Fibroblast of peridontal ligament (primary cell): ENCODE data around the gene U2AF1L4.

ENCODE experiments used
- DNase-seq: peaks from one replicate; pipeline ENCODE4 v3.0.0-alpha.2; 2010; ENCODE audit errors: extremely low read depth

U2AF1L4 gene

DNA sequence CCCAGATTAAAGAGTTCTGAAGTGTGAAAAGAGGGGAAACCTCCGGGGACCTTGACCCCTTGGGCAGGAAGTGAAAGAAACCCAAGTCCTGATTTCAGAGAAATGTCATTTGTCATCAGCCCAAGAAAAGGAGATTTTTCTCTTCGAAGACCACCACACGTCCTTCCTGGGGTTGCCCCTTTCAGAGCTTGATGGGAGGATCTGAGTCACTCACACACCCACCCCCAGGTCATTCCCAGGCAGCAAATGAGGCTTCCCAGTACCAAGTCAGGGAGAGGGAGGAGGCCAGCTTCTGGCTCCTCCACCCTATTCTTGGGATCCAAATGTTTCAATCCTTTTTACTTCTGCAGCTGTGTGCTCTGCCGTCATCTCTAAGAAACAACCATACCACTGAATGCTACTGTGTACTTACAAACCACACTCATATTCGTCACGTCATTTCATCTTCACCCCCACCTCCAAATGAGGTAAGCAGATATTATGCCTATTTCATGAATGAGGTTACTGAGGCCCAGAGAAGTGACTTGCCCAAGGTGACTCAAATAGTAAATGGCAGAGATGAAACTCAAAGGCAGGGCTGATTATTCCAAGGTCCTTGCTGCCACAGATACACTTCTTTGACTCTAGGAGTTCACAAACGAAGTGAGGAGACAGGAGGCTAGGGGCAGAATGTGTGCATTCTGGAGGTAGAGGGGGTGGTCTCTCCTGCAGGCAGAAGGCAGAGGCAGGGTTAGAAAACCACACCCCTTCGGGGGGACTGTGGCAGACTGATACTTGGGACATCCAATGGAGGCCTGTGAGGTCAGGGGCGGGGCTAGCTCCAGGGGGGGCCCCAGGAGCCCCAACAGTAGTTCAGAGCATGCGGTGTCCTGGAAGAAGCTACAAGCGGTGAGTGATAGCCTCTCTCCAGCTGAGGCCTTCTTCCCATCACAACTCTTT, 32.4 kb downstream of the U2AF1L4 start:
- DNase-seq = no peak

DNA sequence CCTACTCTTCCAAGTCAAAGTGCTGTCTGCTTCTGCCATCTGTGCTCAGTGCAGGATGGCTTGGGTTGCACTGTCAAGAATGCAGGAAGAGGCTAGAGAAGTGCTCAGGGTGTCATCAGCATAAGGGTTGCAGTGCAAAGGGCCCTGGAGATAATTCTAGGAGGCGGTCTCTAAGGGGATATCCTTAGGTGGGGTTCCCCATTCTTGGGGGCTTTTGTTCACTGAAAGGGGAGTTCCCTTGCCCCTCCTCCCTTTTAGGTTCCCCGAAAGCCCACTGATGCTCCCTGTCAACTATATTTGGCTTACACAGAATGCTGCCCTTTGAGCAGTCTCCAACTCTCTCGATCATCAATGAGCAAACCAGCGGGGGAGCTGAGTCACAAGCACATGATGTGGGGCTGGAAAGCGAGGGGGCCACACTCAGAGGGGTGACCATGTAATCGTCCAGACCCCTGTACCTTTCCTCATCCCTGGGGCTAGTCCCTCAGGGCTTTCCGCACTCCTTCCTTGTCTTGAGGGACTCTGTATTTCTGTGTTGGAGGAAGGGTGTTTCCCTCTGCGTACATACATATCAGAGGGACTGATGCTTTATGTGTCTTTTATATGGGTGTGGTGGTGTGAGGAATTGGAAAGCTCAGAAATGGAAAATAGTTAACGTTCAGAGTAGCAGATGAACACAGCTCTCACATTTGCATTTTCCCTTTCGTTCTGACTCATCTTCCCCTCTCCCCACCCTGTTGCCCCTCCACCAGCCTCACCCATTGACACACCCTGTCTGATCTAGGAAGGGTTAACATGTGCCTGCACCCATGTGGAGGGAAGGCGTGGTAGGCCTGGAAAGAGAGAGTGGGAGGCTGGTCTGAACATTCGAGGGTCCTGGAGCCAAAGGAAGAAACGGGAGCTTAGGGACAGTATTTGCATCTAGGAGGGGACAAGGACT, 34.2 kb downstream of the U2AF1L4 start:
- DNase-seq = no peak

DNA sequence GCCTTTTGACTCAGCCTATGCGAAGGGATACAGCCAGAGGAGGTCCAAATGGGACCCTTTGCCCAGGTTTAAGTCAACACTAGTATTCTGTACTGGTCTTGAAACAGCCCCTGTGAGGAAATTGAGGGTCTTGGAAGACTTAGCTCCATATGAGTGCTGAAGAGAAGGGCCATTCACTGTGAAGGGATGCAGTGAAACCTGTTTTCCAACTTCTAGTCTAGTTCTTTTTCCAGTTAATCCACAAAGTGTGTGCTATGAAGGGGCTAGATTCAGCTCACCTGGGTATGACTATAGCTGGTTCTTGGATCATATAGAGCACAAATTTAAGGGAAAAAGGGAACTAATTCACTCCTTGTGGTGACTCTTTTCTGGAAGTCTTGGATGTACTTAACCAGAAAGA, 36.8 kb downstream of the U2AF1L4 start:
- no peak for DNase-seq

DNA sequence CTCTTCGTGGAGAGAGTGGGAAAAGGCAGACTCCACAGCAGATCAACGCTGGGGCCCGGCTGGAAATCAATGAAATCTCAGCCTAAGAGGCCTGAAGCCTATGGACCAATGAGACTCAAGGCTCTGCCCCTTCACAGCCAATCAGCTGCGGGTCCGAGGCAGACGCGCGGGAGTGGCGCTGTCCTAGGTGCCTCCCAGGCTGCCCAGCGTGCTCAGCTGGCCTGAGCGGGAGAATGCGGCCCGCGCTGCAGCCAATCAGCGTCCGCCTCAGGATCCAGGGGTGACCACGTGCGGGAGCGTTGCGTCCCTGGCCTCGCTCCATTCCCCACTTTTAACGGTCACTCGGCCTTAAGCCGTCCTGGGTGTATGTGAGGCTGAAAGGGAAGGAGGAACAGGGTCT, 41.0 kb downstream of the U2AF1L4 start, which contains the start of gene ZBTB32:
Gene ZBTB32, plus strand, starts transcription at position 341 of the 400 bp plus-strand sequence. CDS start 10,069 bp downstream, outside the sequence.
- DNase-seq = peak; percentile 26

DNA sequence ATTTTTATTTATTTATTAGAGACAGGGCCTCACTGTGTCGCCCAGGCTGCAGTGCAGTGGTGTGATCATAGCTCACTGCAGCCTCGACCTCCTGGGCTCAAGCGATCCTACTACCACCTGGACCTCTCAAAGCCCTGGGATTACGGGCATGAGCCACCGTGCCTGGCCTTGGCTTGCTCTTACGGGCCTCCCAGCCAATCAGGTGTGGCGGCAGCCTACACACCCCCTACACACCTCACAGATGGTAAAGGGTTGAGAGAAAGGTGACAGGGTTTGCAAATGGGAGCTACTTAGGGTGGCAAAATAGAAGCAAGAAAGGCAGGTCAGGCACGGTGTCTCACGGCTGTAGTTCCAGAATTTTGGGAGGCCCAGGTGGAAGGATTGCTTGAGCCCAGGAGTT, 41.9 kb downstream of the U2AF1L4 start:
- DNase-seq = no peak

DNA sequence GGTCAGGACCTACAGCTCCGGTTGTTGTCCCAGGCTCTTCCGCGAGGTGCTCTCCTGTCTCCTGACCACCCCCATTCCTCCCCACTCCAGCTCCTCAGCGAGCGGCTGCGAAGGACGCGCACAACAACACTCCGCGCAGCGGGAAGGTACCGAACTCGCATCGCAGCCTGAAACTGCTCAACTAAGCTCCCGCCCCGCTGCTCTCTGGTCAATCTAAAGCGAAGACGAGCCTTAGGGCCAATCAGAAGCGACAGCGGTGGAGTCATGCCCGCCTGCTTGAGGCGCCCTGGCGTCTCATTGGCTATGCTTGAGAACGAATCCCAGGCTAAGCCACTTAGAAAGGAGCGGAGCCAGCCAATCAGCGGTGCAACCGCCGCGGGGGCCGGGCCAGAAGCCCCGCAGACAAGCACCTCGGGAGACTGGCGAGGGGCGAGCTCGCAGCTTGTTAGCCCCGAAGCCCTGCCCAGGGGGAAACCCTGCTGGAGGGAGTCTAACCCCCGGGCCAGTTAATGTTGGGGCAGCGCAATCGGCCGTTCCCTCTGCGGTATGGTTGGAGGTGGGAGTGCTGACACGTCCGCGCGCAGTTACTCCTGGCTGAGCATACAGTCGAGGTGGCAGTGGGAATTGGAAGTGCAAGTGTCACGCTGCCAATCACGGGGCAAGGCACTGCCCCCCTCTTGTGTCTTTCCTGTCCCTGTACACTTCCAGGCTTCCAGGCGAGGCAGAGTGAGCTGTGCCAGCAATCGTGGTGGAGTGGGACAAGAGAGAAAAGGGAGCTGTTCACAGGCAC, 42.8 kb downstream of the U2AF1L4 start:
- peak; percentile 97 for DNase-seq

DNA sequence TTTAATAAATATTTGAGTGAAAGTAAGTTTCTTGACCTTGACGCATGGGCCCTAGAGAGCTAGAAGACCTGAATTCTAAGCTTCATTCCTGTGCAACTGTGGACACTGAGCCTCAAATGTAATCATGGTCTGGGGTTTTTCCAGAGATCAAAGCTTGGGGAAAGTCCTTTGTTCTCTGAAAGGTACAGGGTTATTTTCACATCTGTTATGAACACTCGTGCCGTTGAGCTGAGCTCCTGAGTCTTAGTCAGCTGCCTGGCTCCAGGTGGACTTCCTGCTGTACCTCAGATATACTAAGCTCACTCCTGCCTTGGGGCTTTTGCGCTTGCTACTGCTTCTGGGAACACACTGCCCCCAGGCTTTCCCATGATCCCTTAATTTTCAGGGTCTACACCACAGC, 48.4 kb downstream of the U2AF1L4 start:
- DNase-seq = no peak

DNA sequence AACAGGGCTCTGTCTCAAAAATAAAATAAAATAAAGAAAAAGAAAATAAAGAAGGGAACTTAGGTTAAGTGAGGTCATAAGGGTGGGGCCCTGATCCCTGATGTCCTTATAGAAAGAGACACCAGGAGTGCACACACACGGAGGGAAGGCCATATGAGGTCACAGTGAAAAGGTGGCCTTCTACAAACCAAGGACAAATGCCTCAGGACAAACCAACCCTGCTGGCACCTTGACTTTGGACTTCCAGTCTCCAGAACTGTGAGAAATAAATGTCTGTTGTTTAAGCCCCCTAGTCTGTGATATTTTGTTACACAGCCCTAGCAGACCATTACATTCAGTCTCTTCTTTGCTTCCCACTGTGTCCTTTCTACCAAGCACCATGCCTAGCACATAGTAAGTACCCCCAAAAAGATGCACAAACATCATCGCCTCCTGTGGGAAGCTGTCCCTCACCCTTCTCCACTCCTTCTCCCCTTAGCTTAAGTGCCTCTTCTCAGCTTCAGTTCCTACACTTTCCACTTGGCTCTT, 49.3 kb downstream of the U2AF1L4 start:
- no peak for DNase-seq

DNA sequence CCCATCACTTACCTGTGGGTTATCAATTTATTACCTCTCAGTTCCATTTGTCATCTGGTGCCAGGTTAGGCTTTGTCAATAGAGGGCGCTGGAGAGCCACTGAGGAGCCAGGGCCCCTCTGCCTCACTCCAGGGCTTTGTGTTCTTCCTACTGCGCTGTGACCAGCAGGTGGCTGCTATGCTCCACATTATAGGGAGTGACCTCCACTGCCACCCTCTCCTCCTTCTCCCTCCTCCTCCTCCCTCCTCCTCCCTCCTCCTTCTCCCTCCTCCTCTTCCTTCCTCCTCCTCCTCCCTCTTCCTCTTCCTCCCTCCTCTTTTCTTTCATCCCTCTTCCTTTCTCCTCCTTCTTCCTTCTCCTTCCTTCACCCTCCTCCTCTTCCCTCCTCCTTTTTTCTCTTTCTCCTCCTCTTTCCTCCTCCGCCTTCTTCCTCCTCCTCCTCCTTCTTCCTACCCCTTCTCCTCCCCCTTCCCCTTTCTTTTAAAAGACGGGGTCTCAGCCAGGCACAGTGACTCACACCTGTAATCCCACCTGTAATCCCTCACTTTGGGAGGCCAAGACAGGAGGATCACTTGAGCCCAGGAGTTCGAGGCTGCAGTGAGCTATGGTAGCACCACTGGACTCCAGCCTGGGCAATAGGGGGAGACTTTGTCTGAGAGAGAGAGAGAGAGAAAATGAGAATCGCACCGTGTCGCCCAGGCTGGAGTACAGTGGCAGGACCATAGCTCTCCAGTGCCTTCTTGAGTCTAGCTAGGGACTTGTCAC, 51.2 kb downstream of the U2AF1L4 start:
- DNase-seq = peak; percentile 79

DNA sequence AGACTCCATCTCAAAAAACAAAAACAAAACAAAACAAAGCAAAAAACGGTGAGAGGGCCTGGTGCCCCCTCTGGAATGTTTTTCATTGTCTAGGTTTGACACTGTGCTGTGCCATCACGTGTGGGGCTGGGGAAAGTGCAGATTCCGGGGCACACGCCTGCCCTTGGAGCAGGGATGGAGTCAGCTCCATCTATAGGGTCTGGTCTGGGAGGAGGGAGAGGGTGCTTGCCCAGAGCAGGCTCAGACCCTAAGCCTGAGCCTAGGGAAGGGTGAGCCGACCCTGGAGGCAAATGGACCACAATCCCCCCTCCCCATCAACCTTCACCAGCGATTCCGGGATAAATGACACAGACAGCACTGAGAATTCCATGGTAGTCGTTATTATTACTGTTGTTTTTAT, 51.8 kb downstream of the U2AF1L4 start:
- DNase-seq = no peak
